Measurements from ENCODE around the gene F2RL3. TPM values are rescaled to one million over a fixed set of nuclear protein-coding genes. Genes with fewer than 3 reads are reported as not detected.
"Not testable (repeated sequence)": the region's sequence is repeated elsewhere in the genome, so short reads cannot be mapped to it uniquely, and the experiment has no call there.

The F2RL3 gene
- polyA plus RNA-seq, 4 donors: 0.45 to 13.4 (median 1.5) TPM

DNA sequence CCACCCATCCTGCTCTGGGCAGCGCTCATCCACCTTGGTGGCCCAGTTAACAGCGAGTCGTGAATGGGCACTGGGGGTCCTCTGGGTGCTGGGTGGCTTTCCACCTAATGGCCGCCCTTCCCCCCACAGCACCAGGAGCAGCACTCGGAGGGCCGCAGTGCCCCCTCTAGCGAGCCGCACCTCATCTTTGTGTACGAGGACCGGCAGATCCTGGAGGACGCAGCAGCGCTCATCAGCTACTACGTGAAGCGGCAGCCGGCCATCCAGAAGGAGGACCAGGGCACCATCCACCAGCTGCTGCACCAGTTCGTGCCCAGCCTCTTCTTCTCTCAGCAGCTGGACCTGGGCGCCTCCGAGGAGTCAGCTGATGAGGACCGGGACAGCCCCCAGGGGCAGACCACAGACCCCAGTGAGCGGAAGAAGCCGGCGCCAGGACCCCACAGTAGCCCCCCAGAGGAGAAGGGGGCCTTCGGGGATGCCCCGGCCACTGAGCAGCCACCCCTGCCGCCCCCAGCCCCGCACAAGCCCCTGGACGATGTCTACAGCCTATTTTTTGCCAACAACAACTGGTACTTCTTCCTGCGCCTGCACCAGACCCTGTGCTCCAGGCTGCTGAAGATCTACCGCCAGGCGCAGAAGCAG is 19.3 kb upstream of the F2RL3 start:
- no peak for FAIRE-seq
- Histone ChIP-seq H3K36me3 (ENCODE audit: control insufficient read depth in 3 of 3, insufficient read depth in 2 of 3, low read depth in 1 of 3, low read length in 3 of 3) (peaks cover 13 to 85% (median 22%) of the 10 kb centered on the region in 3 donors), H3K27ac (ENCODE audit: low read depth in 1 of 3, low read length in 2 of 3) (no peak overlapping the region), H3K9me3 (ENCODE audit: control insufficient read depth in 2 of 2, insufficient read depth in 1 of 2, low read depth in 1 of 2, low read length in 1 of 2) (peaks cover 0 to 3% of the 10 kb centered on the region in 2 donors), H3K4me3 (ENCODE audit: low read depth in 1 of 3, low read length in 3 of 3) (no peak overlapping the region), H3K4me1 (ENCODE audit: control insufficient read depth in 3 of 3, insufficient read depth in 2 of 3, low read depth in 1 of 3, low read length in 2 of 3) (no peaks in the 10 kb centered on the region), H3K27me3 (ENCODE audit: control insufficient read depth in 3 of 3, insufficient read depth in 3 of 3, low read length in 3 of 3) (no peaks in the 10 kb centered on the region)
- DNase-seq: no peak
- 96 to 98% (median 96%) methylated on average over 29 to 30 of the region's 30 CpGs for WGBS, 3 donors

DNA sequence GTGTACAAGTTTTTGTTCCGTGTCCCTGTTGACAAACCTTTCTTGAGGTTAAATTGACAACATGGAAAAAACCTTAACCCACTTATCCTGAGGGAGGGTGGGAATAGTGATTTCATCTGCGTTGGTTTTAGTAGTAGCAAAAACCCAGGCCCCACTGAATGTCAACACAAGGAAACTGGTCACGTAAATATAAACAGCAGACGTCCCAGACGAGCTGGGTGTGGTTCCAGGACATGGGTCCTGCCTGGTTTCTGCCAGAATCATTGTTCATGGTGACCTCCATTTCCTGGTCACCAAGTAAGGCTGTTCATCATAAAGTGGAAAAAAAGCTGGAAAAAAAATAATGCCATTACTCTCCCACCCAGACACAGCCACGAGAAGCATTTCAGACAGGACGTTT is 16.9 kb upstream of the F2RL3 start:
- Histone ChIP-seq H3K9me3 (ENCODE audit: control insufficient read depth in 2 of 2, insufficient read depth in 1 of 2, low read depth in 1 of 2, low read length in 1 of 2) (peaks cover 0 to 7% of the 10 kb centered on the region in 2 donors), H3K4me1 (ENCODE audit: control insufficient read depth in 3 of 3, insufficient read depth in 2 of 3, low read depth in 1 of 3, low read length in 2 of 3) (no peaks in the 10 kb centered on the region), H3K36me3 (ENCODE audit: control insufficient read depth in 3 of 3, insufficient read depth in 2 of 3, low read depth in 1 of 3, low read length in 3 of 3) (peaks cover 13 to 75% (median 19%) of the 10 kb centered on the region in 3 donors), H3K4me3 (ENCODE audit: low read depth in 1 of 3, low read length in 3 of 3) (no peak overlapping the region), H3K27ac (ENCODE audit: low read depth in 1 of 3, low read length in 2 of 3) (peak overlapping the region in 1 of 3 donors; percentile 56), H3K27me3 (ENCODE audit: control insufficient read depth in 3 of 3, insufficient read depth in 3 of 3, low read length in 3 of 3) (no peaks in the 10 kb centered on the region)
- FAIRE-seq (no peak), DNase-seq (peak; percentile 9 to 10)
- WGBS, 3 donors: 53 to 81% (median 79%) methylated on average over 7 of the region's 7 CpGs

DNA sequence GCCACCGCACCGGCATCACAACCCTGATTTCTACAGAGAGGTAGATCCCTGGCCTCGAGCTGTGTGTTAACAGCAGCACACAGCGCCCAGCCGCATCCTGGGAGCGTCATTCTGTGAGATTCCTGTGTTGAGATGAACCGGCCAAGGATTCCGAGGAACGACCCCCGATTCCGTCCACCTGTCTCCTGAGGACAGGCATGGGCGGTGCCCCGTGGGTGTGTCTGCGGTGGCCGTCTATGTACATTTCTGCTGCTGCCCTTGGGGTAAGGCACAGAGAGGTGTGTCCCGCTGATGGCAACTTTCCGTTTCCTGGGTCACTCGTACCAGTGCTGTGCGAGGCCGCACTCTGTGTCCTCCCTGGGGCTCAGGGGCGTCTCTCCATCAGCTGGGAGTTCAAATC is 16.1 kb upstream of the F2RL3 start:
- H3K4me3 ChIP-seq (ENCODE audit: low read depth in 1 of 3, low read length in 3 of 3): no peak overlapping the region
- peaks cover 0 to 7% of the 10 kb centered on the region in 2 donors for H3K9me3 ChIP-seq (ENCODE audit: control insufficient read depth in 2 of 2, insufficient read depth in 1 of 2, low read depth in 1 of 2, low read length in 1 of 2)
- H3K36me3 ChIP-seq (ENCODE audit: control insufficient read depth in 3 of 3, insufficient read depth in 2 of 3, low read depth in 1 of 3, low read length in 3 of 3): peaks cover 12 to 75% (median 15%) of the 10 kb centered on the region in 3 donors
- H3K4me1 ChIP-seq (ENCODE audit: control insufficient read depth in 3 of 3, insufficient read depth in 2 of 3, low read depth in 1 of 3, low read length in 2 of 3): no peaks in the 10 kb centered on the region
- FAIRE-seq (no peak), DNase-seq (no peak)
- 94 to 96% (median 94%) methylated on average over 21 of the region's 21 CpGs for WGBS, 3 donors
- H3K27me3 ChIP-seq (ENCODE audit: control insufficient read depth in 3 of 3, insufficient read depth in 3 of 3, low read length in 3 of 3): no peaks in the 10 kb centered on the region
- H3K27ac ChIP-seq (ENCODE audit: low read depth in 1 of 3, low read length in 2 of 3): peak overlapping the region in 1 of 3 donors; percentile 72

DNA sequence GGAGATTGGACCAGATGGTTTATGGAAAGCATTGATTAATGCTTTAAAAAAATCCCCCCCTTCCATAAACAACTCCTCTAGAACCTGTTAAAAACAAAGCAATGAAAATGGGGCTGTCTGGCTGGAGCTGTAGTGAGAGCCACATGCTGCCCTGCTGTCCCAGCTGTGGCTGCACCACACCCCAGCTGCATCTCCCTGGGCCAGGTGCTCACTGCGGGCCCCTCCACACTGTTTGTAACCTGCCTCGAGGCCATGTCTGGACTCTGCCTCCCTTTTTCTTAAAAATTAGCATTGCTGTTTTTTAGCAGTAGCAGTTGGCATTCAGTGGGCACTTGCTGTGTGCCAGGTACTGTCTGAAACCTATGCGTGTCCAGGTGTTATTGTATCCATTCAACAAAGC is 15.2 kb upstream of the F2RL3 start:
- no peaks in the 10 kb centered on the region for H3K27me3 ChIP-seq (ENCODE audit: control insufficient read depth in 3 of 3, insufficient read depth in 3 of 3, low read length in 3 of 3)

DNA sequence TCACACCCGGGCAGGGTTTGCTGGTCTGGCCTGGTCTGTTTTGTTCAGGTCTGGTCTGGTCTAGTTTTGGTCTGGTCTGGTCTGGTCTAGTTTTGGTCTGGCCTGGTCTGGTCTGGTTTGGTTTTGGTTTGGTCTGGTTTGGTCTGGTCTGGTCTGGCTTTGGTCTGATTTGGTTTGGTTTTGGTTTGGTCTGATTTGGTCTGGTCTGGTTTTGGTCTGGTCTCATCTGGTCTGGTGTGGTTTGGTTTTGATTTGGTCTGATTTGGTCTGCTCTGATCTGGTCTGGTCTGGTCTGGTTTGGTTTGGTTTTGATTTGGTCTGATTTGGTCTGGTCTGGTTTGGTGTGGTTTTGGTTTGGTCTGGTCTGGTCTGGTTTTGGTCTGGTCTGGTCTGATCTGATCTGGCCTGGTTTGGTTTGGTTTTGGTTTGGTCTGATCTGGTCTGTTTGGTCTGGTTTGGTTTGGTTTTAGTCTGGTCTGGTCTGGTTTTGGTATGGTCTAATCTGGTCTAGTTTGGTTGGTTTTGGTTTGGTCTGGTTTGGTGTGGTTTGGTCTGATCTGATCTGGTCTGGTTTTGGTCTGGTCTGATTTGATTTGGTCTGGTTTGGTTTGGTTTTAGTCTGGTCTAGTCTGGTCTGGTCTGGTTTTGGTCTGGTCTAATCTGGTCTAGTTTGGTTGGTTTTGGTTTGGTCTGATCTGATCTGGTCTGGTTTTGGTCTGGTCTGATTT is 14.4 kb upstream of the F2RL3 start:
- no peak for DNase-seq
- H3K4me1 ChIP-seq (ENCODE audit: control insufficient read depth in 3 of 3, insufficient read depth in 2 of 3, low read depth in 1 of 3, low read length in 2 of 3): no peaks in the 10 kb centered on the region
- WGBS, 3 donors: 89 to 100% (median 95%) methylated on average over 1 of the region's 1 CpG
- peak overlapping the region in 1 of 3 donors; percentile 26 for H3K27ac ChIP-seq (ENCODE audit: low read depth in 1 of 3, low read length in 2 of 3)
- peaks cover 18 to 75% (median 24%) of the 10 kb centered on the region in 3 donors for H3K36me3 ChIP-seq (ENCODE audit: control insufficient read depth in 3 of 3, insufficient read depth in 2 of 3, low read depth in 1 of 3, low read length in 3 of 3)
- FAIRE-seq: no peak
- no peaks in the 10 kb centered on the region for H3K27me3 ChIP-seq (ENCODE audit: control insufficient read depth in 3 of 3, insufficient read depth in 3 of 3, low read length in 3 of 3)
- peaks cover 0 to 7% of the 10 kb centered on the region in 2 donors for H3K9me3 ChIP-seq (ENCODE audit: control insufficient read depth in 2 of 2, insufficient read depth in 1 of 2, low read depth in 1 of 2, low read length in 1 of 2)
- no peak overlapping the region for H3K4me3 ChIP-seq (ENCODE audit: low read depth in 1 of 3, low read length in 3 of 3)

More for the DNA sequence above, 15.2 kb upstream of the F2RL3 start:
- 90 to 96% (median 93%) methylated on average over 3 of the region's 3 CpGs for WGBS, 3 donors
- Histone ChIP-seq H3K27ac (ENCODE audit: low read depth in 1 of 3, low read length in 2 of 3) (peak overlapping the region in 1 of 3 donors; percentile 40), H3K9me3 (ENCODE audit: control insufficient read depth in 2 of 2, insufficient read depth in 1 of 2, low read depth in 1 of 2, low read length in 1 of 2) (peaks cover 0 to 7% of the 10 kb centered on the region in 2 donors), H3K36me3 (ENCODE audit: control insufficient read depth in 3 of 3, insufficient read depth in 2 of 3, low read depth in 1 of 3, low read length in 3 of 3) (peaks cover 16 to 75% (median 17%) of the 10 kb centered on the region in 3 donors), H3K4me3 (ENCODE audit: low read depth in 1 of 3, low read length in 3 of 3) (no peak overlapping the region), H3K4me1 (ENCODE audit: control insufficient read depth in 3 of 3, insufficient read depth in 2 of 3, low read depth in 1 of 3, low read length in 2 of 3) (no peaks in the 10 kb centered on the region)
- DNase-seq (no peak), FAIRE-seq (no peak)

DNA sequence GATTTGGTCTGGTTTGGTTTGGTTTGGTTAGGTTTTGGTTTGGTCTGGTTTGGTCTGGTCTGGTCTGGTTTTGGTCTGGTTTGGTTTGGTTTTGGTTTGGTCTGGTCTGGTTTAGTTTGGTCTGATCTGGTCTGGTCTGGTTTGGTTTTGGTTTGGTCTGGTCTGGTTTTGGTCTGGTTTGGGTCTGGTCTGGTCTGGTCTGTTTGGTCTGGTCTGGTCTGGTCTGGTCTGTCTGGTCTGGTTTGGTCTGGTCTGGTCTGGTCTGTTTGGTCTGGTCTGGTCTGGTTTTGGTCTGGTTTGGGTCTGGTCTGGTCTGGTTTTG is 13.9 kb upstream of the F2RL3 start:
- not testable (repeated sequence) for H3K4me3 ChIP-seq (ENCODE audit: low read depth in 1 of 3, low read length in 3 of 3); DNase-seq; H3K9me3 ChIP-seq (ENCODE audit: control insufficient read depth in 2 of 2, insufficient read depth in 1 of 2, low read depth in 1 of 2, low read length in 1 of 2); H3K27ac ChIP-seq (ENCODE audit: low read depth in 1 of 3, low read length in 2 of 3); FAIRE-seq; H3K27me3 ChIP-seq (ENCODE audit: control insufficient read depth in 3 of 3, insufficient read depth in 3 of 3, low read length in 3 of 3); H3K4me1 ChIP-seq (ENCODE audit: control insufficient read depth in 3 of 3, insufficient read depth in 2 of 3, low read depth in 1 of 3, low read length in 2 of 3)
- peaks cover 19 to 75% (median 23%) of the 10 kb centered on the region in 3 donors for H3K36me3 ChIP-seq (ENCODE audit: control insufficient read depth in 3 of 3, insufficient read depth in 2 of 3, low read depth in 1 of 3, low read length in 3 of 3)

DNA sequence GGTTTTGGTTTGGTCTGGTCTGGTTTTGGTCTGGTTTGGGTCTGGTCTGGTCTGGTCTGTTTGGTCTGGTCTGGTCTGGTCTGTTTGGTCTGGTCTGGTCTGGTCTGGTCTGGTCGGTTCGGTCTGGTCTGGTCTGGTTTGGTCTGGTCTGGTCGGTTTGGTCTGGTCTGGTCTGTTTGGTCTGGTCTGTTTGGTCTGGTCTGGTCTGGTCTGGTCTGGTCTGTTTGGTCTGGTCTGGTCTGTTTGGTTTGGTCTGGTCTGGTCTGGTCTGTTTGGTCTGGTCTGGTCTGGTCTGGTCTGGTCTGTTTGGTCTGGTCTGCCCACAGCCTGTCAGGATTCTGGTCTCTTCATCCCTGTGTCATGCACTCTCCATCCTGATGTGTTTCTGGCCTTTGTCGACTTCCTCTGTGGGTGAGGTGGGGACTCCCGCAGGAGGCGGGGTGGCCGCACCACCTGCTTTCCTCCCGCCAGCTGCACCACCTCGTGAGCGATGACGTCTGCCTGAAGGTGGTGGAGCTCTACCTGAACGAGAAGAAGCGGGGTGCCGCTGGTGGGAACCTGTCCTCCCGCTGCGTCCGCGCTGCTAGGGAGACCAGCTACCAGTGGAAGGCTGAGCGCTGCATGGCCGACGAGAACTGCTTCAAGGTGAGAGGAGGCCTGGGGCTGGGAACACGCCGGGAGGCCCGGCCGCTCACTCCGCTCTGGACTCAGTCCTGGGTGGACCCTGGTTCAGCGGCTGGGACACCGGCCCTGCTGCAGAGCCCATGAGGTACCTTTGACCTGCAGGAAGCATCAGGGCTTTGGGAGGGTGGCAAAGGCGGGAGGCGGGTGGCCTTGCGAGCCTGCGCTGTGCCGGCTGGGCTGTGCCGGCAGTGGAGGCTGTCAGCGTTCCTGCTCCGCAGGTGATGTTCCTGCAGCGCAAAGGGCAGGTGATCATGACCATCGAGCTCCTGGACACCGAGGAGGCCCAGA is 12.9 kb upstream of the F2RL3 start:
- Histone ChIP-seq H3K4me3 (ENCODE audit: low read depth in 1 of 3, low read length in 3 of 3) (no peak overlapping the region), H3K27ac (ENCODE audit: low read depth in 1 of 3, low read length in 2 of 3) (peak overlapping the region in 1 of 3 donors; percentile 24), H3K27me3 (ENCODE audit: control insufficient read depth in 3 of 3, insufficient read depth in 3 of 3, low read length in 3 of 3) (no peaks in the 10 kb centered on the region), H3K4me1 (ENCODE audit: control insufficient read depth in 3 of 3, insufficient read depth in 2 of 3, low read depth in 1 of 3, low read length in 2 of 3) (no peaks in the 10 kb centered on the region), H3K9me3 (ENCODE audit: control insufficient read depth in 2 of 2, insufficient read depth in 1 of 2, low read depth in 1 of 2, low read length in 1 of 2) (peaks cover under 1 to 14% of the 10 kb centered on the region in 2 donors), H3K36me3 (ENCODE audit: control insufficient read depth in 3 of 3, insufficient read depth in 2 of 3, low read depth in 1 of 3, low read length in 3 of 3) (peaks cover 19 to 77% (median 23%) of the 10 kb centered on the region in 3 donors)
- FAIRE-seq (no peak), DNase-seq (no peak)
- 92 to 95% (median 95%) methylated on average over 31 to 39 of the region's 39 CpGs for WGBS, 3 donors

GRCh38 chr19:16876904-16877361 is 11.9 kb upstream of the F2RL3 start:
- no peak for DNase-seq
- Histone ChIP-seq H3K36me3 (ENCODE audit: control insufficient read depth in 3 of 3, insufficient read depth in 2 of 3, low read depth in 1 of 3, low read length in 3 of 3) (peaks cover 16 to 73% (median 19%) of the 10 kb centered on the region in 3 donors), H3K9me3 (ENCODE audit: control insufficient read depth in 2 of 2, insufficient read depth in 1 of 2, low read depth in 1 of 2, low read length in 1 of 2) (peaks cover 2 to 24% of the 10 kb centered on the region in 2 donors), H3K4me1 (ENCODE audit: control insufficient read depth in 3 of 3, insufficient read depth in 2 of 3, low read depth in 1 of 3, low read length in 2 of 3) (no peaks in the 10 kb centered on the region), H3K4me3 (ENCODE audit: low read depth in 1 of 3, low read length in 3 of 3) (no peak overlapping the region), H3K27me3 (ENCODE audit: control insufficient read depth in 3 of 3, insufficient read depth in 3 of 3, low read length in 3 of 3) (no peaks in the 10 kb centered on the region), H3K27ac (ENCODE audit: low read depth in 1 of 3, low read length in 2 of 3) (peak overlapping the region in 1 of 3 donors; percentile 20)
- no peak for FAIRE-seq
- WGBS, 3 donors: 66 to 88% (median 81%) methylated on average over 12 of the region's 12 CpGs

Measured in small intestine (tissue), 7 donors.